Measurements from ENCODE around the gene DNM3.

The DNM3 gene

DNA sequence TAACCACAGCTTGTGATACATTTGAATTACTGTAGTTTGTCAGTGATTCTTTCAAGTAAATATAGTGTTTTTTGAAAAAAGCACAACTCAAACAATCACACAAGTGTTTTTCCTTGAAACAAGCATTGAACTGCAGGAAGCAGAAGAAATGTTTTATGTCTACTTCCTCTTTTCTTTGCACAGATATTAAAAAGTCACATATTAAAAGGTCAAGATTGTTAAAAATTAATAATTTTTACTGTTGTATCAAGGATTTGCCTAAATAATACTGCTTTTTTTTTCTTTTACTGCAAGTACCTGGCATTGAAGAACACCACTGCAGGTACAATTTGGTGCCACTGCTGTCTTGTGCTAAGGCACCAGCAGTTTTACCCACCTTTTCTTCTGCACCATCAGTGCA is 365.0 kb downstream of the DNM3 start:
- Histone ChIP-seq H3K27ac (ENCODE audit: low read depth, low read length) (no peak overlapping the region), H3K27me3 (ENCODE audit: control insufficient read depth, insufficient read depth, low read length) (no peaks in the 10 kb centered on the region), H3K4me1 (ENCODE audit: control insufficient read depth, insufficient read depth, low read length) (no peaks in the 10 kb centered on the region), H3K9me3 (ENCODE audit: control insufficient read depth, insufficient read depth, low read depth, low read length) (no peaks in the 10 kb centered on the region), H3K9ac (ENCODE audit: low read length) (no peak overlapping the region), H3K4me3 (ENCODE audit: low read depth, low read length) (no peak overlapping the region), H3K36me3 (ENCODE audit: control insufficient read depth, insufficient read depth, low read length) (no peaks in the 10 kb centered on the region)

DNA sequence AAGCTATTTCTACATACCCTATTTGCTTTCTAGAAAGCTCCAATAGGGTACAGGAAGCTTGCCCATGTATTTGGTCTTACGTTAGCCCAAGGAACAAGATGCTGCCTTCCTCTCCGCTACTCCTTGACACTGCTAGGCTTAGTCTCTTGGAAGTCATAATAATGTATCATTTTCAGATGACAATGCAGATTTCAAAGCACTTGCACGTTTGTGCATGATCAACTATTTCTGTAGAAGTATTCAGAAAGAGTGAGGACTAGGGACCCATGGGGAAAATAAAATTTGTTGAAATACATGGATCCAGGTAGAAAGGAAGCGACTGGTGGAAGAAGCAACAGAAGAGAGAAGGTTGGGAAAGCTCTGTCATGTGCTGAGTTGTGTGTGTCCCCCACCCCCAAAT is 367.3 kb downstream of the DNM3 start:
- H3K9ac ChIP-seq (ENCODE audit: low read length) = no peak overlapping the region
- no peak overlapping the region for H3K27ac ChIP-seq (ENCODE audit: low read depth, low read length)
- no peaks in the 10 kb centered on the region for H3K27me3 ChIP-seq (ENCODE audit: control insufficient read depth, insufficient read depth, low read length)
- no peaks in the 10 kb centered on the region for H3K36me3 ChIP-seq (ENCODE audit: control insufficient read depth, insufficient read depth, low read length)
- no peak overlapping the region for H3K4me3 ChIP-seq (ENCODE audit: low read depth, low read length)
- H3K9me3 ChIP-seq (ENCODE audit: control insufficient read depth, insufficient read depth, low read depth, low read length) = no peaks in the 10 kb centered on the region
- H3K4me1 ChIP-seq (ENCODE audit: control insufficient read depth, insufficient read depth, low read length) = no peaks in the 10 kb centered on the region

GRCh38 chr1:172211221-172211620 is 369.9 kb downstream of the DNM3 start:
- Histone ChIP-seq H3K36me3 (ENCODE audit: control insufficient read depth, insufficient read depth, low read length) (no peaks in the 10 kb centered on the region), H3K9me3 (ENCODE audit: control insufficient read depth, insufficient read depth, low read depth, low read length) (no peaks in the 10 kb centered on the region), H3K4me3 (ENCODE audit: low read depth, low read length) (no peak overlapping the region), H3K4me1 (ENCODE audit: control insufficient read depth, insufficient read depth, low read length) (no peaks in the 10 kb centered on the region), H3K9ac (ENCODE audit: low read length) (no peak overlapping the region), H3K27me3 (ENCODE audit: control insufficient read depth, insufficient read depth, low read length) (no peaks in the 10 kb centered on the region), H3K27ac (ENCODE audit: low read depth, low read length) (no peak overlapping the region)

DNA sequence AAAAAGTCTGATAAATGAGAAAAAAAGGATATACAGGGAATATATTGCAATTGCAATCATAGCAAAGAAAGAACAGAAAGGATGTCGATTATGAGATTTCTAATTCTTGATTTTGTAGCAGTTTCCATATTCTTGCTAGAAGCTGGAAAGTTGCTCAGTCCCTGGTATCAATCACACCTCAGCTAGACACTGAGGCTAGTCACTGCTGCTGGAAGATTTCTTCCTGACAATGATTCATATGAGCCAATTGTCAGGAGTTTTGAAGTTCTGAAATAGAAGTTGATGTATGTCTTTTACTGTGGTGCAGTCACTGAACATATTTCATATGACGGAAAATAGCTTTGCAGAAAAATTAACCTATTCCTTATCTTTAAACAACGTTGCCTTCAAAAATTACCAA is 370.8 kb downstream of the DNM3 start:
- H3K9me3 ChIP-seq (ENCODE audit: control insufficient read depth, insufficient read depth, low read depth, low read length) = no peaks in the 10 kb centered on the region
- H3K4me3 ChIP-seq (ENCODE audit: low read depth, low read length) = no peak overlapping the region
- H3K9ac ChIP-seq (ENCODE audit: low read length) = no peak overlapping the region
- no peaks in the 10 kb centered on the region for H3K27me3 ChIP-seq (ENCODE audit: control insufficient read depth, insufficient read depth, low read length)
- no peak overlapping the region for H3K27ac ChIP-seq (ENCODE audit: low read depth, low read length)
- no peaks in the 10 kb centered on the region for H3K36me3 ChIP-seq (ENCODE audit: control insufficient read depth, insufficient read depth, low read length)
- H3K4me1 ChIP-seq (ENCODE audit: control insufficient read depth, insufficient read depth, low read length) = no peaks in the 10 kb centered on the region

DNA sequence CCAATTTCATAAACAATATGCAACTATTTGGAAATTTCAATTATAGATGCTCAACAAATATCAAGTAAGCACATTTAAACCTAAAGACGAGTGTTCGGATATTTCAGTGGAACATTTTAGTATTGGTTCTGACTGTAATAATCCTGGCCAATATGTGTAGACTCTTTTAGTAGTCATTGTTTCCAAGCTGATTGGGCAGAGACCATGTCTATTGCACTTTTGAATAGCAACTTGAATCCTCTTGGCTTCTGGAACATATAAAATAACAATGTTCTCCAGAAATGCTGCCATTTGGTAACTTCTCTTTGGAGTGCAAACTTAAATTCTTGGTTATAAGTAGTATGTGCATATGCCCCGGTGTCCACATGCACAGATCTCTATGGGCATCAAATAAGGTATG is 373.7 kb downstream of the DNM3 start:
- Histone ChIP-seq H3K9me3 (ENCODE audit: control insufficient read depth, insufficient read depth, low read depth, low read length) (no peaks in the 10 kb centered on the region), H3K4me3 (ENCODE audit: low read depth, low read length) (no peak overlapping the region), H3K9ac (ENCODE audit: low read length) (no peak overlapping the region), H3K27me3 (ENCODE audit: control insufficient read depth, insufficient read depth, low read length) (no peaks in the 10 kb centered on the region), H3K4me1 (ENCODE audit: control insufficient read depth, insufficient read depth, low read length) (no peaks in the 10 kb centered on the region), H3K27ac (ENCODE audit: low read depth, low read length) (no peak overlapping the region), H3K36me3 (ENCODE audit: control insufficient read depth, insufficient read depth, low read length) (no peaks in the 10 kb centered on the region)

DNA sequence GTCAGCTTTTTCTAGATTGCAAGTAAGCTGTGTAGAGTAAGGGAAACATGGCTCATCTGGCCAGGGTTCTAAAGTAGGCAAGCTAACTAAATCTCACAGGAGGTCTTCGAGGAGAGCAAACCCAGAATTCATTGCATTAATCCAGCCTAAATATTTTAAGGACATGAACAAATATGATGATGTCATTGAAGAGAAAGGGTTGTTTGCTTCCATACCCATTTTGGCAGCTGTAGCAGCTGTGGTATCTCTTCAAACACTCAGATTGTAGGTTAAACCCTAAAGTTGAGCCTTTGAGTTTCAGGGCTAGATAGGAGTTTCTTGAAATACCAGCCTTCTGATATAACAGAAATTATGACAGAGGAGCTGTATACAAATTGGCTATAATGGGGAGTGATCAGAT is 378.7 kb downstream of the DNM3 start:
- Histone ChIP-seq H3K27me3 (ENCODE audit: control insufficient read depth, insufficient read depth, low read length) (no peaks in the 10 kb centered on the region), H3K36me3 (ENCODE audit: control insufficient read depth, insufficient read depth, low read length) (no peaks in the 10 kb centered on the region), H3K9me3 (ENCODE audit: control insufficient read depth, insufficient read depth, low read depth, low read length) (no peaks in the 10 kb centered on the region), H3K4me3 (ENCODE audit: low read depth, low read length) (no peak overlapping the region), H3K27ac (ENCODE audit: low read depth, low read length) (no peak overlapping the region), H3K9ac (ENCODE audit: low read length) (no peak overlapping the region), H3K4me1 (ENCODE audit: control insufficient read depth, insufficient read depth, low read length) (no peaks in the 10 kb centered on the region)

DNA sequence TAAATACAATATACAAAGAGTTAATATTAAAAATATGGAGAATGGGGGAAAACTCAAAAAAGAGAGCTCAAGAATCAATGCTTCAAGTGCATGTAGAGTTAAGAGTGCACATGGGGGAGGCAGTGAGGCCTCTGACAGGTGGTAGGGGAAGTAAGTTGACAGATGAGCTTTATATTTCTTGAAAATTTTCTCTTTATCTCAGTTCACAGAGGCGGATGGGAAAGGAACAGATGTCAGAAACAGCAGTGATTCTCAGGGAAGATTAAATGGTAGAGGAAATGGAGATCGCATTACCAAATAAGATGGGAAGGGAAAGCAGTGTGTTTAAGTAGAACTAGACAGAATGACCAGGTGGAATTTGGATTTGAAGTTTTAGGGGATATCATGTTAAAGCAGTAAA is 379.1 kb downstream of the DNM3 start:
- H3K36me3 ChIP-seq (ENCODE audit: control insufficient read depth, insufficient read depth, low read length) = no peaks in the 10 kb centered on the region
- H3K9ac ChIP-seq (ENCODE audit: low read length) = no peak overlapping the region
- H3K27me3 ChIP-seq (ENCODE audit: control insufficient read depth, insufficient read depth, low read length) = no peaks in the 10 kb centered on the region
- no peak overlapping the region for H3K4me3 ChIP-seq (ENCODE audit: low read depth, low read length)
- H3K27ac ChIP-seq (ENCODE audit: low read depth, low read length) = no peak overlapping the region
- H3K4me1 ChIP-seq (ENCODE audit: control insufficient read depth, insufficient read depth, low read length) = no peaks in the 10 kb centered on the region
- no peaks in the 10 kb centered on the region for H3K9me3 ChIP-seq (ENCODE audit: control insufficient read depth, insufficient read depth, low read depth, low read length)

- Histone ChIP-seq H3K4me3 (ENCODE audit: low read depth, low read length) (no peak overlapping the region), H3K9ac (ENCODE audit: low read length) (no peak overlapping the region), H3K36me3 (ENCODE audit: control insufficient read depth, insufficient read depth, low read length) (no peaks in the 10 kb centered on the region), H3K4me1 (ENCODE audit: control insufficient read depth, insufficient read depth, low read length) (no peaks in the 10 kb centered on the region), H3K27me3 (ENCODE audit: control insufficient read depth, insufficient read depth, low read length) (no peaks in the 10 kb centered on the region), H3K27ac (ENCODE audit: low read depth, low read length) (no peak overlapping the region), H3K9me3 (ENCODE audit: control insufficient read depth, insufficient read depth, low read depth, low read length) (no peaks in the 10 kb centered on the region)
These were observed 380.1 kb downstream of the DNM3 start for GRCh38 chr1:172221436-172221835.

GRCh38 chr1:172224871-172225270 is 383.6 kb downstream of the DNM3 start:
- Histone ChIP-seq H3K9me3 (ENCODE audit: control insufficient read depth, insufficient read depth, low read depth, low read length) (no peaks in the 10 kb centered on the region), H3K27ac (ENCODE audit: low read depth, low read length) (no peak overlapping the region), H3K9ac (ENCODE audit: low read length) (no peak overlapping the region), H3K4me1 (ENCODE audit: control insufficient read depth, insufficient read depth, low read length) (no peaks in the 10 kb centered on the region), H3K4me3 (ENCODE audit: low read depth, low read length) (no peak overlapping the region), H3K27me3 (ENCODE audit: control insufficient read depth, insufficient read depth, low read length) (no peaks in the 10 kb centered on the region), H3K36me3 (ENCODE audit: control insufficient read depth, insufficient read depth, low read length) (no peaks in the 10 kb centered on the region)

GRCh38 chr1:172229942-172230341 is 388.6 kb downstream of the DNM3 start:
- H3K9ac ChIP-seq (ENCODE audit: low read length) = no peak overlapping the region
- H3K4me1 ChIP-seq (ENCODE audit: control insufficient read depth, insufficient read depth, low read length) = no peaks in the 10 kb centered on the region
- H3K27ac ChIP-seq (ENCODE audit: low read depth, low read length) = no peak overlapping the region
- no peaks in the 10 kb centered on the region for H3K36me3 ChIP-seq (ENCODE audit: control insufficient read depth, insufficient read depth, low read length)
- H3K9me3 ChIP-seq (ENCODE audit: control insufficient read depth, insufficient read depth, low read depth, low read length) = no peaks in the 10 kb centered on the region; the same call in 1 of the 2 replicates
- no peaks in the 10 kb centered on the region for H3K27me3 ChIP-seq (ENCODE audit: control insufficient read depth, insufficient read depth, low read length)
- no peak overlapping the region for H3K4me3 ChIP-seq (ENCODE audit: low read depth, low read length)

GRCh38 chr1:172230526-172230925 is 389.2 kb downstream of the DNM3 start:
- no peaks in the 10 kb centered on the region; the same call in 1 of the 2 replicates for H3K9me3 ChIP-seq (ENCODE audit: control insufficient read depth, insufficient read depth, low read depth, low read length)
- H3K27me3 ChIP-seq (ENCODE audit: control insufficient read depth, insufficient read depth, low read length) = no peaks in the 10 kb centered on the region
- no peak overlapping the region for H3K27ac ChIP-seq (ENCODE audit: low read depth, low read length)
- no peaks in the 10 kb centered on the region for H3K36me3 ChIP-seq (ENCODE audit: control insufficient read depth, insufficient read depth, low read length)
- H3K4me1 ChIP-seq (ENCODE audit: control insufficient read depth, insufficient read depth, low read length) = no peaks in the 10 kb centered on the region
- H3K9ac ChIP-seq (ENCODE audit: low read length) = no peak overlapping the region
- no peak overlapping the region for H3K4me3 ChIP-seq (ENCODE audit: low read depth, low read length)

GRCh38 chr1:172236958-172237357 is 395.7 kb downstream of the DNM3 start:
- Histone ChIP-seq H3K9me3 (ENCODE audit: control insufficient read depth, insufficient read depth, low read depth, low read length) (no peaks in the 10 kb centered on the region), H3K9ac (ENCODE audit: low read length) (no peak overlapping the region)

More at GRCh38 chr1:172236958-172237357, 395.7 kb downstream of the DNM3 start:
- H3K4me1 ChIP-seq (ENCODE audit: control insufficient read depth, insufficient read depth, low read length) = no peaks in the 10 kb centered on the region
- no peaks in the 10 kb centered on the region for H3K27me3 ChIP-seq (ENCODE audit: control insufficient read depth, insufficient read depth, low read length)
- no peaks in the 10 kb centered on the region for H3K36me3 ChIP-seq (ENCODE audit: control insufficient read depth, insufficient read depth, low read length)
- no peak overlapping the region for H3K27ac ChIP-seq (ENCODE audit: low read depth, low read length)
- no peak overlapping the region for H3K4me3 ChIP-seq (ENCODE audit: low read depth, low read length)

Data from HUES6 (cell line).